Colonic mucosa (tissue), 4 donors: ENCODE data around the gene FCMR. TPM values are rescaled to one million over a fixed set of nuclear protein-coding genes. Genes with fewer than 3 reads are reported as not detected.

ENCODE experiments used
- DNase-seq: peaks from one replicate; pipeline ENCODE4 v3.0.0-alpha.2; 2020
- H3K27ac ChIP-seq: fragments of 200-600 bp; one replicate; pipeline ENCODE4 v1.8.0; 2021
- H3K27me3 ChIP-seq: fragments of 200-600 bp; one replicate; pipeline ENCODE4 v1.8.0; 2021
- H3K36me3 ChIP-seq: fragments of 200-600 bp; one replicate; pipeline ENCODE4 v1.8.0; 2021
- H3K4me1 ChIP-seq: fragments of 200-600 bp; one replicate; pipeline ENCODE4 v1.8.0; 2021; ENCODE audit warnings: mild to moderate bottlenecking
- H3K4me3 ChIP-seq: fragments of 200-600 bp; one replicate; pipeline ENCODE4 v1.8.0; 2021
- H3K9ac ChIP-seq, 2 donors: one replicate each; pipeline ENCODE4 v1.7.0; 2013; ENCODE audit warnings: control low read depth in 2 of 2, low read depth in 2 of 2, low read length in 2 of 2
- H3K9me3 ChIP-seq: fragments of 200-600 bp; one replicate; pipeline ENCODE4 v1.8.0; 2021
- CTCF ChIP-seq: fragments of 200-600 bp; IDR thresholded peaks from one replicate; pipeline ENCODE4 v1.8.0; 2022; ENCODE audit warnings: antibody characterized with exemption, mild to moderate bottlenecking
- intact Hi-C: fragments of 100-400 bp; cut with DNase I; formaldehyde crosslinking; loops from one replicate; pipeline ENCODE4 v1.14.1; 2022
- total RNA-seq, 2 donors: library from RNA; stranded (reverse); fragmentation: NEBNext Ultra II Directional in 1 of 2; extraction: Animal tissue kit (Norgen Biotek cat#: 25700) in 1 of 2; gene quantifications; one replicate each; pipeline ENCODE4 v1.2.1, GENCODE V29; 2021
- donor health status: healthy.
- donor health status: DM: no; HTN: no; CAD: no.
- donor health status: DM: no; HTN: no; CAD: no.

Gene FCMR
- total RNA-seq, 2 donors from 2014 or later = 2.3 to 2.7 TPM

- no peak for TF ChIP-seq CTCF
- Histone ChIP-seq H3K36me3 (no peaks in the 10 kb centered on the region), H3K27me3 (no peaks in the 10 kb centered on the region), H3K9me3 (no peaks in the 10 kb centered on the region), H3K27ac (peak overlapping the region; percentile 27), H3K4me3 (no peak overlapping the region), H3K4me1 (peaks cover 5% of the 10 kb centered on the region), H3K9ac (peak overlapping the region in 1 of 2 donors; percentile 58)
- intact Hi-C loops = no loop called here
- DNase-seq = no peak
These were observed 27.5 kb upstream of the FCMR start for GRCh38 chr1:206949208-206949607.

- Histone ChIP-seq H3K4me1 (no peaks in the 10 kb centered on the region), H3K27me3 (no peaks in the 10 kb centered on the region), H3K27ac (peak overlapping the region; percentile 91), H3K9me3 (no peaks in the 10 kb centered on the region), H3K4me3 (peak overlapping the region; percentile 61), H3K9ac (peak overlapping the region; percentile 5 to 100), H3K36me3 (no peaks in the 10 kb centered on the region)
- no peak for DNase-seq
- intact Hi-C loops = no loop called here
- TF ChIP-seq CTCF = no peak
These were observed 25.5 kb upstream of the FCMR start for GRCh38 chr1:206947255-206947654.

GRCh38 chr1:206946261-206946660 is 24.5 kb upstream of the FCMR start, which contains the start of gene PIGR:
Gene PIGR (minus strand): TSS chr1:206946466. CDS start chr1:206940531, 5,935 bp downstream.
- H3K27me3 ChIP-seq = no peaks in the 10 kb centered on the region
- no peaks in the 10 kb centered on the region for H3K9me3 ChIP-seq
- peak within 1 kb of the TSS; percentile 91 for H3K27ac ChIP-seq
- peak; percentile 89 for DNase-seq
- H3K4me3 ChIP-seq = peak within 1 kb of the TSS; percentile 61
- intact Hi-C loops = no loop called here
- H3K9ac ChIP-seq = peak within 1 kb of the TSS; percentile 88 to 100
- no peak for TF ChIP-seq CTCF
- H3K36me3 ChIP-seq = no peaks in the 10 kb centered on the region
- no peaks in the 10 kb centered on the region for H3K4me1 ChIP-seq

GRCh38 chr1:206945779-206946178 is 24.0 kb upstream of the FCMR start:
- H3K4me1 ChIP-seq = no peaks in the 10 kb centered on the region
- no peaks in the 10 kb centered on the region for H3K9me3 ChIP-seq
- no peaks in the 10 kb centered on the region for H3K36me3 ChIP-seq
- H3K9ac ChIP-seq = peak overlapping the region; percentile 88 to 100
- no peaks in the 10 kb centered on the region for H3K27me3 ChIP-seq
- no peak for DNase-seq
- peak overlapping the region; percentile 91 for H3K27ac ChIP-seq
- peak overlapping the region; percentile 61 for H3K4me3 ChIP-seq
- intact Hi-C loops = no loop called here
- TF ChIP-seq CTCF = no peak

- peak overlapping the region; percentile 91 for H3K27ac ChIP-seq
- intact Hi-C loops = loop anchor here (5.0 kb wide), 1 partner anchor 33 kb away; no protein-coding TSS in a partner anchor
These were observed 23.0 kb upstream of the FCMR start for GRCh38 chr1:206944703-206945102.

More at GRCh38 chr1:206944703-206945102, 23.0 kb upstream of the FCMR start:
- TF ChIP-seq CTCF = no peak
- Histone ChIP-seq H3K27me3 (no peaks in the 10 kb centered on the region), H3K9me3 (no peaks in the 10 kb centered on the region), H3K9ac (peak overlapping the region; percentile 88 to 100), H3K4me1 (no peaks in the 10 kb centered on the region), H3K36me3 (no peaks in the 10 kb centered on the region), H3K4me3 (peak overlapping the region; percentile 61)
- DNase-seq = no peak
